AG04449 (cell line): Measurements from ENCODE around the gene FHL3.

ENCODE experiments used
- CTCF ChIA-PET: fragments of 350-600 bp; formaldehyde crosslinking; extraction: SDS; loops from one replicate; lab custom pipeline; 2021; ENCODE audit warnings: antibody characterized with exemption; lab: Yijun Ruan, JAX
- POLR2A ChIA-PET: fragments of 400-600, 350-600 bp; formaldehyde crosslinking; extraction: SDS; loops from one replicate; lab custom pipeline; 2020; ENCODE audit warnings: antibody characterized with exemption, inconsistent platforms; lab: Yijun Ruan, JAX
- DNase-seq: peaks from one replicate; pipeline ENCODE4 v3.0.0-alpha.2; 2010; ENCODE audit warnings: low read depth, low spot score
- H3K4me3 ChIP-seq: 2 replicates; pipeline ENCODE4 v1.5.1; 2011; ENCODE audit warnings: low read depth, mild to moderate bottlenecking, control low read depth, low read length
- TF ChIP-seq, protein P1 (sequence below): IDR thresholded peaks from one replicate; pipeline ENCODE4 v1.5.1; 2011; ENCODE audit warnings: mild to moderate bottlenecking, moderate library complexity, low read length, control low read depth, inconsistent platforms; ENCODE audit not compliant: insufficient read depth; ENCODE audit errors: missing control alignments

Gene FHL3, protein sequence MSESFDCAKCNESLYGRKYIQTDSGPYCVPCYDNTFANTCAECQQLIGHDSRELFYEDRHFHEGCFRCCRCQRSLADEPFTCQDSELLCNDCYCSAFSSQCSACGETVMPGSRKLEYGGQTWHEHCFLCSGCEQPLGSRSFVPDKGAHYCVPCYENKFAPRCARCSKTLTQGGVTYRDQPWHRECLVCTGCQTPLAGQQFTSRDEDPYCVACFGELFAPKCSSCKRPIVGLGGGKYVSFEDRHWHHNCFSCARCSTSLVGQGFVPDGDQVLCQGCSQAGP

DNA sequence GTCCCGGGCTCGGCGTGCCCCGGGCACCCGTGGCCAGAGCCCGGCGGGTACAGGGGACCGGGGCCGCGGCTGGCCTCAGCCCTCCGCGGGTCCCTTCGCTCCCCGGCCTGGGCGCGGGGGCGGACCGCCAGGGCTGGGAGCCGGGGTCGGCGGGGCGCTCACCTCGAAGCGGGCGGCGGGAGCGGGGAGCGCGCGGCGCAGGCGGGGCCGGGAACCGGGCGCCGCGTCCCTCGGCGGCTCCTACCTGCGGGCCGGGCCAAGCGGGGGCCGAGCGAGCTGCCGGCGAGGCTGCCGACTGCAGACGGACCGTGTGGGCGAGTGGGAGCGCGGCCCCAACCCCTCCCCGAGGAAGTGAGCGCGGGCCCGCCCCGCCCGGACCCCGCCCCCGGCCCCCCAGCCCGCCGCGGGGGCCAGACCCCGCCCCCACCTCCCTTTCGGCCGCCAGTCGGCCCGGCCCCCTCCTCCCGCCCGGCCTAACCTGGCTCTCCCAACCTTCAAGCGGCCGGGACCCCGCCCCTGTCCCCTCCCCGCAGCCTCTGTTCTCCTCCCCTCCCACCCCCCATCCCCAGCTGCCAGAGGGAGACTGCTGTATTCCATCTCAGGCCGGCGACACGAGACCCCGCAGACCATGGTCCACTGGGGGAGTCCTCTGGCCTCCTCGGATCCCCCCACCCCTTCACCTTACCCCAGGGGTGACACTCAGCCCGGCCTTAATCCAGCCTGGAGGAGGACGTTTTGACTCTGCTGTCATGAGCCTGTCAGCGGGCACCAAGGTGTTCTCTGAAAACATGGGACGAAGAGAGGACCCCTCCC is at the start of gene FHL3:
Gene FHL3 (minus strand): TSS at position 320 of the 813 bp plus-strand sequence. CDS start 6,102 bp downstream, outside the sequence.
- TF ChIP-seq, protein P1, sequence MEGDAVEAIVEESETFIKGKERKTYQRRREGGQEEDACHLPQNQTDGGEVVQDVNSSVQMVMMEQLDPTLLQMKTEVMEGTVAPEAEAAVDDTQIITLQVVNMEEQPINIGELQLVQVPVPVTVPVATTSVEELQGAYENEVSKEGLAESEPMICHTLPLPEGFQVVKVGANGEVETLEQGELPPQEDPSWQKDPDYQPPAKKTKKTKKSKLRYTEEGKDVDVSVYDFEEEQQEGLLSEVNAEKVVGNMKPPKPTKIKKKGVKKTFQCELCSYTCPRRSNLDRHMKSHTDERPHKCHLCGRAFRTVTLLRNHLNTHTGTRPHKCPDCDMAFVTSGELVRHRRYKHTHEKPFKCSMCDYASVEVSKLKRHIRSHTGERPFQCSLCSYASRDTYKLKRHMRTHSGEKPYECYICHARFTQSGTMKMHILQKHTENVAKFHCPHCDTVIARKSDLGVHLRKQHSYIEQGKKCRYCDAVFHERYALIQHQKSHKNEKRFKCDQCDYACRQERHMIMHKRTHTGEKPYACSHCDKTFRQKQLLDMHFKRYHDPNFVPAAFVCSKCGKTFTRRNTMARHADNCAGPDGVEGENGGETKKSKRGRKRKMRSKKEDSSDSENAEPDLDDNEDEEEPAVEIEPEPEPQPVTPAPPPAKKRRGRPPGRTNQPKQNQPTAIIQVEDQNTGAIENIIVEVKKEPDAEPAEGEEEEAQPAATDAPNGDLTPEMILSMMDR: no peak
- H3K4me3 ChIP-seq: peak within 1 kb of the TSS; percentile 93
- no peak for DNase-seq
- CTCF ChIA-PET: no interaction called here
- POLR2A ChIA-PET: interaction anchor here (1.0 kb wide), 1 partner anchor 12 kb away, joined by 6 read pairs; no protein-coding TSS in a partner anchor

DNA sequence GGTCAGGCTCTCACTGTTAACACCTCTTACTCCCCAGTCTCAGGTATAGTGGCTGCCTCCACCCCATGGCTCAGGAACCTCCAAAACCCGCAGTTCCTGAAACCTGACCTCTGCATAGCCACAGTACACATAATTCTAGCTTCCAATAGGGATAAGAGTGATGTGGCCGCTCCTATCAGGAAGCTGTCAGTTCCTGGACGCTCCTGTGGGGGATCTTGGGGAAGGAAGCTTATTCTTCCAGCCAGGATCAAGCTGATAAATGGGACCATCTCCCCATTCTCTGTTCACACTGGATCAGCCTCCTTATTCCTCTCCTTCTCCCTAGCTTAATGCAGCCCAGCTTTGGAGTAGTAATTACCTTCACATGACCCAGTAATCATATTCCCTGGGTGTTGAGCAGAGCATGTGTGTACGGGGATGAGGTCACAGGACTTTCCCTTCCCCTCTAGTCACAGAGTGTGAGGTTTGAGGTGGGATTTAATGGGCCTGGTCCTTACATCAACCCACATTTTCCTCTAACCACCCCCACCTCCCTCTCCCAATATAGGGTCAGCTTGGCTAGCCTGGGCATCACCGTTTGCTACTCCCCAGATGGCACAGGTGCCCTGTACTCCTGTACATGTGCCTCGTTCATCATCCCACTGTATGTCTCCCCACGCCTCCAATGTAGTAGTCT is 48.2 kb upstream of the FHL3 start:
- CTCF ChIA-PET: interaction anchor here (1.6 kb wide), 1 partner anchor 26 kb away, joined by 5 read pairs; no protein-coding TSS in a partner anchor
- POLR2A ChIA-PET: no interaction called here
- H3K4me3 ChIP-seq: no peak overlapping the region
- TF ChIP-seq, protein P1: no peak
- DNase-seq: no peak

DNA sequence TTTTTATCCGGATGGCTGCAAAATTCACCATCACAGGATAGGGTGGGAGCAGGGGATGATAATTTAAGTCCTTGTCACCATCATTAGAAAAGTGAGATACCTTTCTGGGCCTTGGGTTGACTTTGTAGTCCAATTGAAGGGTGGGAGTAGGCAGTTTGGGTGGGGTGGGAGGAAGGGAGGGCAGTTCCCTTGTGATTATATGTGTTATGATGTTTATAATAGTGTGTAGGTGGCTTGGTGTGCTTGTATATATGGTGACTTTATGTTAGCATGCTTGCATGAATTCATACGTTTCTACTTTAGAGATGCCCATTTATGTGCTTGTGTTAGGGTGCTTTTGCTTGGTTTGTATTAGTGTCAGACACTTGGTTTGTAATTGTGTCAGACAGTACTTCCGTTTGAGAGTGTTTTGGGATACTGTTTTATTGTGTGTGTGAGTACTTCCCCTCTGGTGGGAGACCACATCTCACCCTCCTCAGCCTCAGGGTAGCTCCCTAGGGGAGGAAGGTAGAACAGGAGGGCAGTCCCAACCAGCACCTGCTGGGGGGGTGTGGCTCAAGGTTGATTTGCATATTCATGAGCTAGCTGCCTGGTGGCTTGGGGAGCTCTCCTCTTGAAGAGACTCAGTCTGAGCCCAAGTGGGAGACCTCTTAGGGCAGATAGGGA is 47.6 kb upstream of the FHL3 start:
- TF ChIP-seq, protein P1: no peak
- CTCF ChIA-PET: interaction anchor here (1.6 kb wide), 1 partner anchor 26 kb away, joined by 5 read pairs; no protein-coding TSS in a partner anchor
- POLR2A ChIA-PET: no interaction called here
- H3K4me3 ChIP-seq: no peak overlapping the region
- DNase-seq: no peak

DNA sequence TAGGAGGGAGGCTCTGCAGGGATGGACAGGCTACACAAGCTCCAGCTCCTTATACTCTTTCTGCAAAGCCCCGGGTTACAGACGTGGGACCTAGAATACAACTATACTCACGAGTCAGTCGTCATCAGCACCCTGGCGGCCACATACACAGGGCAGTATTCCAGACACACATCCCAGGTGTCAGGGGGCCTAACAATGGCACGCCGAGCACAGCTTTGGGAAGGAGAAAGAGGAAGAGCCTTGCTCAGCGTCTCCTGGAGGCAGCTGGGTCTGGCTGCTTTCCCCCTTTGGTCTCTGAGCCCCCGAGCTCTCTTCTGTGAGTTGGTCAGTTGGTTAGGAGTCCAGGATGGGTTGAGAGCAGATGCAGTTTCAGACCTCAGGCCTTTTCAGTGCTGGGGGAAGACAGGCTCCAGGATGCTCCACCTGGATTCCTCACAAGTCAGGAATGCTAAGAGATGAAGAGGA is 45.8 kb upstream of the FHL3 start:
- POLR2A ChIA-PET: no interaction called here
- TF ChIP-seq, protein P1: no peak
- CTCF ChIA-PET: no interaction called here
- no peak overlapping the region for H3K4me3 ChIP-seq
- DNase-seq: no peak

DNA sequence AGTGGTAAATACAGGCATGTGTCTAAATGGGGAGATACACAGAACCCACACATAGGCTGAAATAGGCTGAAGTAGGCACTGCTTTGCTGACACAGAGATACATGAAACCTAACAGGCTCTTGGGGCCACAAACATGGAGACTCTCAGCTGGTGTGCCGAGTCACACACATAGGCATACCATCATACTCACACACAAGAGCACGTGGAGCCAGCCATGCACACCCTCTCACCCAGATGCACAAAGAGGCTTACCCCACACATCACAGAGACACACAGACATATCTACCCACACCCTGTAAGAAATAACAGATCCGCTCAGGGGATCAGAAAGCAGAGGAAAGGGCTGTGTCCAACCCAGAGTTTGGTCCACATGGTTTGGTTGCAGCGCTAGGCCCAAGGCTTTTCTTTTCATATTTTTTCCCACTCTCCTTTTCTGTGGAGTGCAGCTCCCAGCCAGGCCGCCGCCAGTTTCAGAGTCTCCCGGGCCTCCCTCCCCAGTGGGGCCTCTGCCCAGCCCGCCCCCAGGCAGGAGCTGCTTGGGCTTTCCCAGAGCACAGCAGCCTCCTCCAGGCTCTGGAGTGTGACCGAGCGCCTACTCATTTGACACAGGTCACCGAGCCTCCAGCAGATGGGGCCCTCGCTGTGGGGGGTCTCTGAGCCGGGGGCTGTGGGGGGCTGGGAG is 45.2 kb upstream of the FHL3 start:
- DNase-seq: no peak
- TF ChIP-seq, protein P1: no peak
- POLR2A ChIA-PET: no interaction called here
- H3K4me3 ChIP-seq: no peak overlapping the region
- CTCF ChIA-PET: no interaction called here
